GM18870 (cell line): ENCODE measurements around the gene RANBP9.
A peak's percentile ranks its signal among the peaks of the same experiment; 100 is the strongest.

Experiments
- ATAC-seq: cut with Tn5 transposase; IDR thresholded peaks from one replicate; pipeline ENCODE4 v1.9.1; 2021; ENCODE audit warnings: moderate library complexity; ENCODE audit not compliant: unreplicated experiment

Gene RANBP9

DNA sequence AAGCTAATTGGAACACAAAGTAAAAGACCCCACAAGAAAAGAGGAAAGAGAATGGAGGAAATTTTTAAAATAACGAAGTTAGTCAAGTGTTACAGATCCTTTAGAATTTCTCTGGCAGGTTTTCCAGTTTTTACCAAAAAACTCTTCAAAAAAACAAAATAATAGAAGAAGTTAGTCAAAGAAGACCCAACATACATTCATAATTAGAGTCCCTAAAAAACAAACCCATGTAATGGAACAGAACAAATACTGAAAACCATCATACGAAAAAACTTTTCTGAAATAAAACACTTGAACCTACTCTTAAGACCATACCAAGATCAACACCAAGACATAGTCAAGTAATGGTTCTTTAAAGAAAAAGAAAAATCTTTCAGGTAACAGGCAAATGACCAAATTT is 31.6 kb downstream of the RANBP9 start:
- no peak for ATAC-seq

DNA sequence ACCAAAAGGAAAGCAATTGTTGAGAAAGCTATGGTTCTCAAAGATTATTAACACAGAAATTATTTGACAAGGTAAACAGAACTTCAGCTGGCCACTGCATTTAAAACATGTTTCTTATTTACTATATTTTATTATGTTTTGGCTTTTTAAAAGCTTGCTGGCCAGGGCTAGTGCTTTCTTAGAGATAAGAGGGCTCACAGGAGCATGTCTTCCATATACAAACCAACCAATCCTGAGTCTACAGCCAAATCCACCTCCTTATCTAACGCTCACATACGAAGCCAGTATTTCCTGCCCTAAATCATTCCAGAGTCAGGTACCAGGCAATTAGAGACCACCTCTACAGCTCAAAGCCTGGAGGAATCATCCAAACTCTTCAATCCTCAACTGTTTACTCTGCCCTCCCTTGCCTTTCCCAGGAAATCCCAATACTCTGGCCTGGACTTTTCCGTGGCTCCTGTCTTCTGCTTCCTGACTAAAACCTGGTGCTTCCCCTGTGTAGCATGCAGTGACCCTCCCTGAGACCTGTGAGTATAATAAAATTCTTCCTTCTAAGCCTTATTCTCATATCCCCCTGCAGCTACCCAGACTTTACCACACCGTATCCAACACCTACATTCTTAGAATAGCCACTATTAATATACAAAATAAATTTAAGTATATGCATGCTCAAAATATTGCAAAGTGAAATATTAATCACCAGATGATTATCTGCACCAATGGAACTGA is 33.2 kb downstream of the RANBP9 start:
- no peak for ATAC-seq

DNA sequence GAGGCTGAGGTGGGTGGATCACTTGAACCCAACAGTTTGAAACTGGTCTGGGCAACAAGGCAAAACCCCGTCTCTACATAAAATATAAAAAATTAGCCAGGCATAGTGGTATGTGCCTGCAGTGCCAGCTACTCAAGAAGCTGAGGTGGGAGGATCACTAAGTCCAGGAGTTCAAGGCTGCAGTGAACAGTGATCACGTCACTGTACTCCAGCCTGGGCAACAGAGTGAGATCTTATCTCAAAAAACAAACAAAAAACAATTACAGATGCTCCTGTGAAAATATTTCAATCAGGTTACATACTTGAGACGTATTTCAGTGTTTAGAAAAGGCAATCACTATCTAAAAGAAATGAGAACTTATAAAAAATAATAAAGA is 33.8 kb downstream of the RANBP9 start:
- no peak for ATAC-seq

DNA sequence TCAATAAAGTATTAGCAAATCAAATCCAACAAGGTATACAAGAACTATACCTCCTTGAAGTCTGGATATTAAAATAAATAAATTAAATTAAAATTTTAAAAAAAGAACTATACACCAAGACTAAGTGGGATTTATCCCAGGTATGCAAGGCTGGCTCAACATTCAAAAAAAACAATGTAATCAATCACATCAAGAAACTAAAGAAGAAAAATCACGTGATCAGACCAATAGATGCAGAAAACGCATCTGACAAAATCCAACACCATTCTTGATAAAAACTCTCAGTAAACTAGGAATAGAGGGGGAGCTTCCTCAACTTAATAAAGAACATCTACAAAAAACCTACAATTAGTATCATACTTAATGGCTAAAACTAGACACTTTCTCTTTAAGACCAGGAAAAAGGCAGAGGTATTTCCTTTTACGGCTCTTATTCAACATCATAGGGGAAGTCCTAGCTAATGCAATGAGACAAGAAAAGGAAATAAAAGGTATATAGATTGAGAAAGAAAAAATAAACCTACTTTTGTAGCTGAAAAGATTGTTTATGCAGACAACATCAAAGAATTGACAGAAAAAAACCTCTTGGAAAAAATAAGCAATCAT is 35.0 kb downstream of the RANBP9 start:
- no peak for ATAC-seq

DNA sequence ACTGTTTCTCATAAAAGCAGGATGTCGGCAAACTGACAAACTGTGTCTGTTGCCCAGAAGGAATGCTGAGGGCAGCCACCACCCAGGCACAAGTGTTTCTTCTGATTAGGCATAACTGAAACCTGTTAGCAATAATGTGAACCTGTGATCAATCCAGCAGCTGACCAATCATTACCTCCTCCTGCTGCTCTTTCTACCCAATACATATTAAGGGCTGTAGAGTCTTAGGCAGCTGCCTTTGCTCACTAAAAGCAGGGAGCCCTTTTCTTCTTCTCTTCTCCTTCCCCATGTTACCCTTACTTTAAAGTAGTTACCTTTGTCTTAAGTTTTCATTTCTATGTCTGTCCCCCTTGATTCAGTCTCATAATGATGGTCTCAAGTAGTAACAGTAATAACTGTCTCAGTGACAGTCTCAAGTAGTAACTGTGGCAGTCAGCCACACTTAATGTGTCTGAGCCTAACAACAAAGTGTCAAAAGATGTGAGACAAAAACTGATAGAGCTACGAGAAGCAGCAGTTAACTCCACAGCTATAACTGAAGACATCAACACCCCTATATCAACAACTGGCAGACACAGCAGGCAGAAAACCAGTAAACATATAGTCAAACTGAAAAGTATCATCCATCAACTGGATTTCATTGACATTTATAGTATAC is 37.0 kb downstream of the RANBP9 start:
- ATAC-seq, result no peak

DNA sequence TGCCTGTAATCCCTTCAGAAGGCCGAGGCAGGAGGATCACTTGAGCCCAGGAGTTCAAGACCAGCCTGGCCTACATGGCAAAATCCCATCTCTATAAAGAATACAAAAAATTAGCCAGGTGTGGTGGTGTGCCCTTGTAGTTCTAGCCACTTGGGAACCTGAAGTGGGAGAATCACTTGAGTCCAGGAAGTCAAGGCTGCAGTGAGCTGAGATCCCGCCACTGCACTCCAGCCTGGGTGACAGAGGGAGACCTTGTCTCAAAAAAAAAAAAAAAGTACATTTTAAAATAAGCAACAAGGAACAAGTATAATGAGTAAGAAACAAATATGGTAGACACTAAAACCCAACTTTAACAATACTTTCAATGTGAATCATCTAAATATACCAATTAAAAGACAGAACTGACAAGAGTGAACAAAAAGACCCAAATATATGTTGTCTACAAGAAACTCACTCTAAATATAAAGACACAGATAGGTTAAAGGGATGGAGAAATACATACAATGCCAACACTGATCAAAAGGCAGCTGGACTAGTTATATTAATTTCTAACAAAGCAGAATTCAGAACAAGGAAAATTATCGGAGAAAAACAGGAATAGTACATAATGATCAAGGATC is 37.7 kb downstream of the RANBP9 start:
- ATAC-seq, result no peak

DNA sequence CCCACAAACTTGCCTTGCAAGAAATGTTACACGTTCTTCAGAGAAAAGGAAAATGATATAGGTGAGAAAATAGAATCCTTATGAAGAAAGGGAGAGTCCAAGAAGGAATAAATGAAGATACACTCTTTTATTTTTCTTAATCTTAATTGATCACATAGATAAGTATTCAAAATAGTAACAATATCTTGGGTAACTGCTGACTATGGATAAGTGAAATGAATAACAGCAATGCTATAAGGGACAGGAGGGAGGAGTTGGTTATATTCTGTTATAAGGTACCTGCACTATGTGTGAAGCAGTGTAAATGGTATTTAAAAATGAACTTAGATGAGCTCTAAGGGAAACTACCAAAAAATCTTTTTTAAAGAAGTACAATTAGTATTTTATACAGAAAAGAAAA is 38.3 kb downstream of the RANBP9 start:
- ATAC-seq, result no peak

DNA sequence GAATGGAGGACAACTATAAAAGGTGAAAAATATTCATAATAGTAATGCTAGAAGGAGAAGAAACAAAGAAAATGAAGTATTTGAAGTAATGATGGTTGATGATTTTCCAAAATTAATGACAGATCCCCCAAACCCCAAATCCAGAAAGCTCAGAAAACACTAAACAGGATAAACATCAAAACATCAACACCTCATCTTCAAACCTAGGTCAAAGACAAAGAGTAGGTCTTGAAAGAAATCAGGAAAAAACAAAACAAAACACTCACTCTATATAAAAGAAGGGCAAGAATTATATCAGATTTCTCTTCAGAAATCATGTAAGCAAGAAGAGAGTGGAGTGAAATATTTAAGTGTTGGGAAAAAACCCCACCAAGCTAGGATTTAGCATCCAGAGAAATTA is 38.7 kb downstream of the RANBP9 start:
- ATAC-seq, result no peak

DNA sequence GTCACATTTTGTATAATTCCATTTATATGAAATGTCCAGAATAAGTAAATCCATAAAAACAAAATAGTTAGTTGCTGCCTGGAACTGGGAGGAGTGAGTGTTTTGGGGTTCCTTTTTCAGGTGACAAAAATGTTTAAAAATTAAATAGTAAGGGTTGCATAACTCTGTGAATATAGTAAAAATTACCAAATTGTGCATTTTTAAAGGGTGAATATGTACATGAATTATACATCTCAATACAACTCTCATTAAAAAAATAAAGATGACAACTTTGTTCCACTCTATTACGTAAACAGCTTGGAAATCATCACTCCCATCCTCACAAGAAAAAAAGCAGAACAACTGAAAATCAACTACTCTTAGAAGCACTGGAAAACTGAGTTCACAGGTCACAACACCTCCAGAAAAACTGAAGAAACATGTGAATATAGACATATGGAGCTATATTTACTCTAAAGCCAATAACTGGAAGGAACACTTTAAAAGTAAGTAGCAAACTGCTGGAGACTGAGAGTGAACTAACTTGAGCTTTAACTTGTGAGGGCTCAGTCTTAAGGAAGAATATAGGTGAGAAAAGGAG is 40.0 kb downstream of the RANBP9 start:
- no peak for ATAC-seq

DNA sequence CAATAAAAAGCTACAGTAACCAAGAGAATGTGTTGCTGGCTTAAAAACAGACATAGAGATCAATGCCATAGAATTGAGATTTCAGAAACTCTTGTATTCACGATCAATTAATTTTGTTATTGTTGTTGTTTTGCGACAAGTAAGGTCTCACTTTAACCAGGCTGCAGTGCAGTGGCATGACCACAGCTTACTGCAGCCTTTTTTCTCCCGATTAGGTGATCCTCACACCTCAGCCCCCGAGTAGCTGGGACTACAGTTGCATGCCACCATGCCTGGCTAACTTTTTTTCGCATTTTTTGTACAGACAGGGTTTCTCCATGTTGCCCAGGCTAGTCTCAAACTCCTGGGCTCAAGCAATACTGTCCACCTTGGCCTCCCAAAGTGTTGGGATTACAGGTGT is 42.2 kb downstream of the RANBP9 start:
- no peak for ATAC-seq

DNA sequence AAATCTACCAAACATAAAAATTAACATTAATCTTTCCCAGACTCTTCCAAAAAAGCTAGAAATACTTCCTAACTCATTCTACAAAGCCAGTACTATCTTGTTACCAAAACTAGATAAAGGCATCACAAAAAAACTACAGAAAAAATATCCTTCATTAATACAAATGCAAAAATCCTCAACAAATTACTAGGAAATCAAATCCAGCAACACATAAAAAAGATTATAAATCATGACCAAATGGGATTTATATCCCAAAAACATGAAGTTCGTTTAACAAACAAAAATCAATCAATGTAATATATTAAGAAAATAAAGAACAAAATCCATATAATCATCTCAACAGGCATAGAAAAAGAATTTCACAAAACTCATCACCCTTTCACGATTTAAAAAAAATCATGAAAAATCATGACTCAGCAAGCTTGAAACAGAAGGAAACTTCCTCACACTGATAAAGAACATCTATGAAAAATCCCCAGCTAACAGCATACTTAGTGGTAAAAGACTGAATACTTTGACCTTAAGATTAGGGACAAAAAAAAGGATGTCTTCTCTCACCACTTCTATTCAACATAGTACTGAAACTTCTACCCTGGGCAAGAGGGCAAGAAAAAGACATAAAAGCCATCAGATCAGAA is 43.2 kb downstream of the RANBP9 start:
- ATAC-seq, result peak; percentile 76

DNA sequence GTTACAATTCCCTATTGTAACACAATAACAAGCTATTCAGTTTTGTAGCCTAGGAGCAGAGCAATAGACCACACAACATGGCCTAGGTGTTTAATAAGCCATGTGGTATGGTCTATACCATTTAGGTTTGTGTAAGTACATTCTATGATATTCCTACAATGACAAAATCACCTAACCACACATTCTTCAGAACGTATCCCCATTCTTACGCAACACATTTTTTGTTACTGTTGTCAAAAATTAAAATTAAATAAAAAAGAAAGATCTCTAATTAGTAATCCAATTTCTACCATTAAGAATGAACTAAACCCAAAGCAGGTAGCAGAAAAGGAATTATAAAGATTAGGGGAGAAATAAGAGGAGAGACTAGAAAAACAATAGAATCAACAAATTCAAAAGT is 44.0 kb downstream of the RANBP9 start:
- no peak for ATAC-seq

DNA sequence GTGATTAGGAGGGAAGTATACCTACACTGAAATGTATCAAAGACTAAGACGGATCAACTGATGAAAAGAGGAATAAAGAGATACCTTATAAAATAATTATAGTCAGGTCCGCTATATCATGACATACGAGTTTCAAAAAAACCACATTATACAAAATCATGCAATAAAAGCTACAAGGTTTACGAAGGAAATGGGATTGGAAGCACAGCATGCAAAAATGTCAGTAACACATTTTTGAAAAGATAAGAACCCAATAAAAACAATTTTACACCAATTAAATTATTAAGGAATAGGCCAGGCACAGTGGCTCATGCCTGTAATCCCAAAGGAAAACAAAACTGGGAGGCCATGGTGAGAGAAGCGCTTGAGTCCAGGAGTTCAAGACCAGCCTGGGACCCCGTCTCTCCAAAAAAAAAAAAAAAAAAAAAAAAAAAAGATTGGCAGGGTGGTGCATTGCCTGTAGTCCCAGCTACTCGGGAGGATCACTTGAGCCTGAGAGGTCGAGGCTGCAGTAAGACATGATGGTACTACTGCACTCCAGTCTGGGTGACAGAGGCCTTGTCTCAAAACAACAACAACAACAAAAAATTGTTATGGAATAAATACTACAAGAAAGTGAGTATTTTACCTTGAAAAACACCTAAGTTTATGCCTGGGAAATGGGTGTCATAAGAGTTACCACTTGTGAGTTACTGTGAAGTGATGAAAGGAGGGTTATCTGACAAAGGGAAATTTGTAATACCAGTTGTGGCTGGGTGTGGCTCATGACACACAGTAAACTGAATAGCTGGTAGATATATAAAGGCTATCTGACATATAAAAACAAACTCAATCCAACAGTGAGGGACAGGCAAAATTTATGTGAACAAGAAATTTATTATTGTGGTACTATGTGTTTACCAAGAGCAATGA is 45.2 kb downstream of the RANBP9 start:
- no peak for ATAC-seq

DNA sequence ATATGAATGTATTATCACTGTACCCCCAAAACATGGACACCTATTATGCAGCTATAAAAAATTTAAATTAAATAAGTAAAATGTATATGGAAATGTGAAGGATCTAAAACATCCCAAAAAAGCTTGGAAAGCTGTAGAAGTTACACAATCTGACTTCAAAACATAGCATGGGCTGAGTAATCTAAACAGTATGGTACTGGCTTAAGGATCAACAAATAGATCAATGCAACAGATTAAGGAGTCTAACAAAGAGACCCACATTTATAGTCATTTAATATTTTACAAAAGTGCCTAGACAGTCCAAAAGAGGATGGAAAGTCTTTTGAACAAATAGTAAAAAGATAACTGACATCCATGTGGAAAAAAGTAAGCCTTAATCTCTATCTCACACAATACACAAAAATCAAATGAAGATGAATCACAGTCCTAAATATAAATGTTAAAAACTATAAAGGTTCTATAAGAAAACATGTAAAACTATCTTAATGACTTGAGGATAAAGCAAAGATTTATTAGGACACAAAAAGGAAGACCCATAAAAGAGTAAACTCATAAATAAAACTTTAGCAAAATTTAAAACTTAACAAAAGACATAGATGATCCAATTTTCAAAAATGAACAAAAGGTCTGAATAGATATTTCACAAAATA is 46.8 kb downstream of the RANBP9 start:
- ATAC-seq, result no peak

DNA sequence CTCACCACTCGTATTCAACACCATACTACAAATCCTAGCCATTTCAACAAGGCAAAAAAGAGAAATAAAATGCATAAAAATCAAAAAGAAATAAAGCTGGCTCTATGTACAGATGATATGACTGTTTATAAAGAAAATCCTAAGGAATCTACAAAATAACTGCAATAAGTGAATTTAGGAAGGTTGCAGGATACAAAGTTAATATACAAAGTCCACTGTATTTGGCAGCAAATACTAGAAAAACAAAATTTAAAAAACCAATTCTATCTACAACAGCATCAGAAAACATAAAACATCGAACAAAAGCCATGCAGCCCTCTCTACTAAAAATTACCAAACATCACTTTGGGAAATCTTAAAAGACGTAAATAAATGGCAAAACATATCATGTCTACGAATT is 47.6 kb downstream of the RANBP9 start:
- ATAC-seq, result no peak

DNA sequence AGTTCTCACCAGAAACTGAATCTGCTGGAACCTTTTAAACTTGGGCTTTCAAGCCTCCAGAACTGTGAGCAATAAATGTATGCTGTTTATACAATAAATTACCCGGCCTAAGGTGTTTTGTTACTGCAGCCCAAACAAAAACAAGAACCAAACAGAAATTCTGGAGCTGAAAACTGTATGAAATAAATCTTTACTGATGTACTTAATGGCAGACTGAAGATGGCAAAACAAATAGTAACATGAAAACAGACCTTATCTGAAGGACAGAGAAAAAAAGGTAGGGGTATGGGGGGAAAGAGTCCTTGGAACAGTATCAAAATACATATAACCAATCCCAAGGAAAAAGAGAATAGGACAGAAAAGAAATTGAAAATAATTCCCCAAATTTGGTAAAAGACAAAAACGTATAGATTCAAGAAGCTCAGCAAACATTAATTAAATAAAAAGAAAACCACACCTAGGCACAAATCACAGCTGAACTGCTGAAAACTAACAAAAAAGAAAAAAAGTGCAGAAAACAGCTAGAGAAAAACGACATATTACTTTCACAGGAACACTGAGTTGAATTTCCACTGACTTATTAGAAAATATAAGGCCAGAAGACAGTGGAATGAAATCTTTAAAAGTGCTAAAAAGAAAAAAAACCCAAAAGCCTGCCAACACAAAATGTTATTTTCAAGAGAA is 48.8 kb downstream of the RANBP9 start:
- no peak for ATAC-seq

DNA sequence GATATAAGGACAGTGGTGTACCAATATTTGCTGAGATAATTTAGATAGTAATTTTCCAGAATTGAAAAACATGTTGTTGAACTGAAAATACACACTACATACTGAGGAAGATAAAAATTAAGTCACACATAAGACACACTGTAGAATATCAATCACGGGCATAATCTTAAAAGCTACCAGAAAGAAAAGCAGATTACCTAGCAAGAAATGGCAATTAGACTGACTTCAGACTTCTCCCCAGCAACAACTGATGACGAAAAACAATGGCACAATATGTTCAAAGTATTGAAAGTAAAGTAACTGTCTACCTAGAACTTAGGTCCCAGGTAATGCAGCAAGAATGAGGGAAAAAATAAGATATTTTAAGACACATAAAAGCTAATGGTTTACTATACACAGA is 50.0 kb downstream of the RANBP9 start:
- no peak for ATAC-seq

DNA sequence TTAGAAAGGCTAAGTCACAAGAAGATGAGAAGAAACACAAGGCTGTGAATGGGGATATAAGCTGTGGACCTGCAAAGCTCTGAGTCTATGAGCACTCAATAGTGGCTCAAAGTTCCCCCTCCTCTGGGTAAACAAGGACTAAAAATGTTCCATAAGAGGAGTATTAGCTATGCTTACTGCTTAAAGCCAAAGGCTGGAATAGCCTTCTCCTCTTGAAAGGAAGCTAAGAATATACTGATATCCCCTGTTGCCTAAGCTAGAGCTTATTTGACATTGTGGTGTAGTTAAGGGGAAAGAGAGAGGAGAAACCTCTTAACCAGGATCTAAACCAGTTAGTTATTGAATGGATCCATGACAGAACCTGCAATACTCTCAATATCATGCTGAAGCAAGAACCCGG is 50.7 kb downstream of the RANBP9 start:
- ATAC-seq, result no peak

DNA sequence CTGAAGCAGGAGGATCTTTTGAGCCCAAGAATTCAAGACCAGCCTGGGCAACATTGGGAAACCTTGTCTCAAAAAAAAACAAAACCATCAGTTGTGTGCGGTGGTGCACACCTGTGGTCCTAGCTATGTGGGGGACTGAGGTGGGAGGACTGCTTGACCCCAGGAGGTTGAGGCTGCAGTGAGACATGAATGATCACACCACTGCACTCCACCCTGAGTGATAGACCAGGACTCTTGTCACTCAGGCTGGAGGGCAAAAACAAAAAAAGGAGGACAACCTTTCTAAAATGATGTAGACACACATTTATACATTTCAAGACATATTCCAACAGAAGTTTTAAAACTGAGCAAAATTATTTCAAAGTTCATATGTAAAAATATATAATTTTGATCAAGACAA is 51.4 kb downstream of the RANBP9 start:
- no peak for ATAC-seq
